Stomach smooth muscle (tissue), 2 donors: ENCODE measurements around the gene SPINK6.

Experiments used
- H3K27ac ChIP-seq: one replicate; pipeline ENCODE4 v1.7.0; 2013; ENCODE audit warnings: mild to moderate bottlenecking, low read length, inconsistent platforms
- H3K27me3 ChIP-seq, 2 donors: one replicate each; pipeline ENCODE4 v1.7.0; 2013; ENCODE audit warnings: low read length in 2 of 2; ENCODE audit not compliant: insufficient read depth in 2 of 2, control insufficient read depth in 1 of 2
- H3K36me3 ChIP-seq, 2 donors: one replicate each; pipeline ENCODE4 v1.7.0; 2013; ENCODE audit warnings: low read length in 2 of 2; ENCODE audit not compliant: control insufficient read depth in 2 of 2, insufficient read depth in 2 of 2
- H3K4me1 ChIP-seq: one replicate; pipeline ENCODE4 v1.7.0; 2013; ENCODE audit warnings: low read length; ENCODE audit not compliant: control insufficient read depth, insufficient read depth
- H3K4me3 ChIP-seq, 2 donors: one replicate each; pipeline ENCODE4 v1.7.0; 2013; ENCODE audit warnings: low read length in 2 of 2
- H3K9ac ChIP-seq, 2 donors: one replicate each; pipeline ENCODE4 v1.7.0; 2013; ENCODE audit warnings: low read length in 2 of 2, mild to moderate bottlenecking in 1 of 2
- H3K9me3 ChIP-seq, 2 donors: one replicate each; pipeline ENCODE4 v1.7.0; 2013; ENCODE audit warnings: low read length in 2 of 2; ENCODE audit not compliant: control insufficient read depth in 2 of 2
- donor health status: healthy.
- donor health status: Pancreatic carcinoma.

Gene SPINK6

GRCh38 chr5:148221508-148221907 lies 18.7 kb downstream of the SPINK6 start:
- H3K27me3 ChIP-seq = no peaks in the 10 kb centered on the region
- no peak overlapping the region for H3K4me3 ChIP-seq
- H3K36me3 ChIP-seq = no peaks in the 10 kb centered on the region
- H3K27ac ChIP-seq = no peak overlapping the region
- no peaks in the 10 kb centered on the region for H3K4me1 ChIP-seq
- no peak overlapping the region for H3K9ac ChIP-seq
- H3K9me3 ChIP-seq = no peaks in the 10 kb centered on the region

- no peaks in the 10 kb centered on the region for H3K36me3 ChIP-seq
- H3K27me3 ChIP-seq = no peaks in the 10 kb centered on the region
- no peak overlapping the region for H3K9ac ChIP-seq
- H3K4me1 ChIP-seq = no peaks in the 10 kb centered on the region
- no peak overlapping the region for H3K27ac ChIP-seq
- no peaks in the 10 kb centered on the region for H3K9me3 ChIP-seq
- H3K4me3 ChIP-seq = no peak overlapping the region
Measured at GRCh38 chr5:148224117-148224742, 21.4 kb downstream of the SPINK6 start.

- Histone ChIP-seq H3K27me3 (no peaks in the 10 kb centered on the region), H3K4me1 (no peaks in the 10 kb centered on the region), H3K9me3 (no peaks in the 10 kb centered on the region), H3K9ac (no peak overlapping the region), H3K36me3 (no peaks in the 10 kb centered on the region), H3K4me3 (no peak overlapping the region), H3K27ac (no peak overlapping the region)
Measured at GRCh38 chr5:148228392-148228984, 25.6 kb downstream of the SPINK6 start.

GRCh38 chr5:148229840-148230239 lies 27.0 kb downstream of the SPINK6 start:
- Histone ChIP-seq H3K27ac (no peak overlapping the region), H3K9ac (no peak overlapping the region), H3K36me3 (no peaks in the 10 kb centered on the region), H3K4me1 (no peaks in the 10 kb centered on the region), H3K9me3 (no peaks in the 10 kb centered on the region), H3K4me3 (no peak overlapping the region), H3K27me3 (no peaks in the 10 kb centered on the region)

- Histone ChIP-seq H3K4me3 (no peak overlapping the region), H3K9me3 (no peaks in the 10 kb centered on the region), H3K27ac (no peak overlapping the region), H3K9ac (no peak overlapping the region), H3K36me3 (no peaks in the 10 kb centered on the region), H3K4me1 (no peaks in the 10 kb centered on the region), H3K27me3 (no peaks in the 10 kb centered on the region)
Measured at GRCh38 chr5:148230240-148230639, 27.4 kb downstream of the SPINK6 start.

GRCh38 chr5:148237785-148238417 lies 35.1 kb downstream of the SPINK6 start:
- Histone ChIP-seq H3K36me3 (no peaks in the 10 kb centered on the region), H3K9ac (no peak overlapping the region), H3K27me3 (no peaks in the 10 kb centered on the region), H3K4me1 (no peaks in the 10 kb centered on the region), H3K9me3 (no peaks in the 10 kb centered on the region), H3K27ac (no peak overlapping the region), H3K4me3 (no peak overlapping the region)

GRCh38 chr5:148238418-148238794 lies 35.6 kb downstream of the SPINK6 start, which contains the start of gene MARCOL:
TSS of gene MARCOL (plus strand) at chr5:148238525. CDS start at chr5:148238598, 73 bp downstream.
- Histone ChIP-seq H3K27me3 (no peaks in the 10 kb centered on the region), H3K36me3 (no peaks in the 10 kb centered on the region), H3K4me1 (no peaks in the 10 kb centered on the region), H3K4me3 (no peak within 1 kb of the TSS), H3K27ac (no peak within 1 kb of the TSS), H3K9me3 (peaks cover 0 to 2% of the 10 kb centered on the region in 2 donors), H3K9ac (no peak within 1 kb of the TSS)

GRCh38 chr5:148248894-148249293 lies 46.1 kb downstream of the SPINK6 start:
- no peak overlapping the region for H3K27ac ChIP-seq
- no peaks in the 10 kb centered on the region for H3K36me3 ChIP-seq
- no peaks in the 10 kb centered on the region for H3K4me1 ChIP-seq
- H3K4me3 ChIP-seq = no peak overlapping the region
- no peak overlapping the region for H3K9ac ChIP-seq
- no peaks in the 10 kb centered on the region for H3K9me3 ChIP-seq
- H3K27me3 ChIP-seq = no peaks in the 10 kb centered on the region

- Histone ChIP-seq H3K9ac (no peak overlapping the region), H3K4me1 (no peaks in the 10 kb centered on the region), H3K9me3 (peaks cover 6 to 24% of the 10 kb centered on the region in 2 donors), H3K4me3 (no peak overlapping the region), H3K27ac (no peak overlapping the region), H3K36me3 (no peaks in the 10 kb centered on the region), H3K27me3 (no peaks in the 10 kb centered on the region)
Measured at GRCh38 chr5:148255456-148255855, 52.6 kb downstream of the SPINK6 start.

GRCh38 chr5:148259288-148259687 lies 56.4 kb downstream of the SPINK6 start:
- H3K9ac ChIP-seq = no peak overlapping the region
- H3K4me3 ChIP-seq = no peak overlapping the region
- H3K9me3 ChIP-seq = peaks cover 6 to 24% of the 10 kb centered on the region in 2 donors
- H3K4me1 ChIP-seq = no peaks in the 10 kb centered on the region
- no peak overlapping the region for H3K27ac ChIP-seq
- H3K27me3 ChIP-seq = no peaks in the 10 kb centered on the region
- H3K36me3 ChIP-seq = no peaks in the 10 kb centered on the region

- Histone ChIP-seq H3K9me3 (peaks cover 2 to 24% of the 10 kb centered on the region in 2 donors), H3K36me3 (no peaks in the 10 kb centered on the region), H3K27ac (no peak overlapping the region), H3K4me1 (no peaks in the 10 kb centered on the region), H3K4me3 (no peak overlapping the region), H3K27me3 (no peaks in the 10 kb centered on the region), H3K9ac (no peak overlapping the region)
Measured at GRCh38 chr5:148261221-148261620, 58.4 kb downstream of the SPINK6 start.
